Peyer's patch (tissue), 4 donors: ENCODE measurements around the gene SHLD2.

Experiments
- CTCF ChIP-seq, 6 experiments: fragments of 450-650 bp in 4 of 6; fragments of 200-600 bp in 2 of 6; sonication (generic) in 1 of 6; IDR thresholded peaks; one replicate each; pipeline ENCODE4 v1.5.1; 2017 to 2019; ENCODE audit warnings: antibody characterized with exemption in 6 of 6, mild to moderate bottlenecking in 3 of 6, moderate library complexity in 1 of 6
- POLR2A ChIP-seq, 2 donors: fragments of 450-650 bp; IDR thresholded peaks; one replicate each; pipeline ENCODE4 v1.5.1; 2017; ENCODE audit warnings: antibody characterized with exemption in 2 of 2, mild to moderate bottlenecking in 2 of 2, moderate library complexity in 2 of 2

GRCh38 chr10:87079106-87079836 lies 15.7 kb upstream of the SHLD2 start:
- TF ChIP-seq CTCF (IDR thresholded peaks at IDR 0.05) (no peak), POLR2A (IDR thresholded peaks at IDR 0.05) (no peak)
